Measurements from ENCODE around the gene CRTC3. TPM values are rescaled to one million over a fixed set of nuclear protein-coding genes. Genes with fewer than 3 reads are reported as not detected.

Gene CRTC3
- total and polyA plus RNA-seq, 2 of the 13 experiments (the other 11 are each of a cell fraction or from before 2014, with no cell fraction given): 8.4 to 11.8 TPM

DNA sequence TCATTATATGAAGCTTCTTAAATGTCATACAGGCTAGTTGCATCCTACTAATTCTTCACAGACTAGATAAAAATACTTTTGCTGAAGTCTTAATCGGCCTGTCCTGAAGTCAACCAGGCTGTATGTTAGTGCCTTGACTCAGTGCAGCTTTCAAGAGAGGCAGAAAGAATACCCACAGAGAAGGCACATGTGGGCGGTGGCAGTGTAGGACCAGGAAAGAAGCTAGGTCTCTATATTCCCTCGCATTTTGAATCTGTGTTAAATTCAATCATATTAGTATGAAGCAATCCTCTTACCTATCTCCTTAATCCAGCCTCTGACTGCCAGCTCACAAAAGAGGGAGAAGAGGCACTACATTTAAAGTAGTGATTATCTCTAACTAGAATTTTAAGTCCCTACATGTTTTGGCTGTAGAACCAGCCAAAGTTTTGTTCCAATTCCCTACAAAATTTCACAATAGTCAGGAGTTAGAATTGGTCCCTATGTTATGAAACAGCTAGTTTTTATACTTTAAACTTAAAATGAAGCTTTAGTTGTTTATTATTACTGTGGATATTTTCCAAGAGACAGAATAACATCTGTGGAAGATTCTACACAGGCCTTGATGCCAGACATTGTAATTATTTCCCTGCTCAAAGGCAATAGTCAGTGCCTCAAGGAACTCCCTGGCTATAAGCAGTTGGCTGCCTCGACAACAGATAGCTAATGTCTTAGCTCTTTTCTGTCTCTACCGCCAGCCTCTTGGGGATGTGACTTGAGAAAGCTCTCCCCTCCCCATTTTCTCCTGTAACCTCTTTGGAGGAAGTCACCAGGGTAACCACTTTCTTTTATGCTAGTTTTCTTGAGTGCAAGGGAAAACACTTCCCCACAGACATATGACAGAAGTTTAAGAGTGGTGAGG, 31.9 kb downstream of the CRTC3 start:
- Histone ChIP-seq H3K36me3 (replicated peaks in 1 of 2; ENCODE audit: control insufficient read depth in 1 of 2, insufficient read depth in 2 of 2, low read length in 2 of 2) (no peaks in the 10 kb centered on the region), H3K9ac (ENCODE audit: insufficient read depth, low read depth, low read length) (no peak overlapping the region), H3K4me2 (ENCODE audit: low read depth, low read length) (no peak overlapping the region), H3K27me3 (ENCODE audit: control insufficient read depth in 1 of 2, insufficient read depth in 2 of 2, low read length in 2 of 2) (no peaks in the 10 kb centered on the region), H3K9me3 (ENCODE audit: low read length) (no peaks in the 10 kb centered on the region), H2AFZ (ENCODE audit: low read length) (no peak overlapping the region), H3K27ac (ENCODE audit: extremely low read length, insufficient read depth, low read length) (no peak overlapping the region), H4K20me1 (ENCODE audit: insufficient read depth, low read length) (no peaks in the 10 kb centered on the region), H3K79me2 (ENCODE audit: insufficient read depth, low read length) (no peaks in the 10 kb centered on the region), H3K4me3 (replicated peaks in 1 of 3; ENCODE audit: insufficient read depth in 1 of 3, low read depth in 2 of 3, low read length in 3 of 3) (no peak overlapping the region), H3K4me1 (ENCODE audit: insufficient read depth, low read length) (peaks cover 61% of the 10 kb centered on the region)
- in situ Hi-C loops (cut with HindIII; ENCODE audit: extremely low pct_ligation_motif_present, low pct_unique_long_range_greater_than_20kb): no loop called here
- intact Hi-C loops (cut with micrococcal nuclease; ENCODE audit: unreplicated experiment): no loop called here
- no TSS peak for BruUV-seq (replicated peaks)
- WGBS (ENCODE audit: low lambda C conversion rate): 94% methylated on average over 5 of the region's 5 CpGs
- POLR2A ChIA-PET: no interaction called here
- DNase-seq (ENCODE audit: low spot score) (no peak), FAIRE-seq (no peak), ATAC-seq (no peak)
- CTCF ChIA-PET (ENCODE audit: low intra/inter-chr PET ratio, low total read pairs): no interaction called here
- no peak for TF ChIP-seq DMAP1 (CRISPR knock-in tag; IDR thresholded peaks at IDR 0.05)
- TF ChIP-seq CEBPB (IDR thresholded peaks at IDR 0.05; ENCODE audit: borderline replicate concordance, low read depth, low read length): 0 out of 2 replicates have a peak, but pooled peaks have one; percentile 7

DNA sequence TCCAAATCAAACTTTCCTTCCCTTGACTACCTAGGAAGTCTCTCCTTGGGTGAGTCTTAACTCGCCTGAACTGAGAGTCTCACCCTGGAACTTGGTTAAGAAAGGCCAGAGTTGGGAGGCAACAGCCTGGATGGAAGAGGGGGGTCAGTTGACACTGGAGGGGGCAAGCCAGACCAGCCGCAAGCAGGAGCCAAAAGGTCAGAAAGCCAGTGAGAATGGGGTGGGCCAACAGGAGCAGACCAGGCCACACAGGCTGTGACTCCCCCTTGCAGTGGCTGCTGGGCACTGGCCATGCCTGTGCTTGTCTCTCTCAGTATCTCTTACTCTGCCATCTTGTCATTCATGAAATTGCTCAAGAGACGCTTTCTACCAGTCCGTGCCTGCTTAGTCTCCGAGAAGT, 32.9 kb downstream of the CRTC3 start:
- POLR2A ChIA-PET: no interaction called here
- TF ChIP-seq NFRKB (IDR thresholded peaks at IDR 0.05) (no peak), NR2F1 (CRISPR knock-in tag; IDR thresholded peaks at IDR 0.05) (peak in 1 of 2 experiments; percentile 12; a peak in 1 of 4 replicates), ZBTB3 (CRISPR knock-in tag; IDR thresholded peaks at IDR 0.05; ENCODE audit: borderline replicate concordance, low read depth) (no peak), KDM5B (CRISPR knock-in tag; IDR thresholded peaks at IDR 0.05; ENCODE audit: borderline replicate concordance) (no peak), HDAC6 (IDR thresholded peaks at IDR 0.05; ENCODE audit: low read depth, low read length) (no peak), THAP11 (CRISPR knock-in tag; IDR thresholded peaks at IDR 0.05) (no peak), DNMT1 (CRISPR knock-in tag; IDR thresholded peaks at IDR 0.05) (no peak), SRSF4 (IDR thresholded peaks at IDR 0.05; ENCODE audit: low read depth, low read length, poor library complexity, severe bottlenecking) (no peak), GFI1 (CRISPR knock-in tag; IDR thresholded peaks at IDR 0.05; ENCODE audit: borderline replicate concordance) (no peak)
- TF ChIP-seq, protein P1, sequence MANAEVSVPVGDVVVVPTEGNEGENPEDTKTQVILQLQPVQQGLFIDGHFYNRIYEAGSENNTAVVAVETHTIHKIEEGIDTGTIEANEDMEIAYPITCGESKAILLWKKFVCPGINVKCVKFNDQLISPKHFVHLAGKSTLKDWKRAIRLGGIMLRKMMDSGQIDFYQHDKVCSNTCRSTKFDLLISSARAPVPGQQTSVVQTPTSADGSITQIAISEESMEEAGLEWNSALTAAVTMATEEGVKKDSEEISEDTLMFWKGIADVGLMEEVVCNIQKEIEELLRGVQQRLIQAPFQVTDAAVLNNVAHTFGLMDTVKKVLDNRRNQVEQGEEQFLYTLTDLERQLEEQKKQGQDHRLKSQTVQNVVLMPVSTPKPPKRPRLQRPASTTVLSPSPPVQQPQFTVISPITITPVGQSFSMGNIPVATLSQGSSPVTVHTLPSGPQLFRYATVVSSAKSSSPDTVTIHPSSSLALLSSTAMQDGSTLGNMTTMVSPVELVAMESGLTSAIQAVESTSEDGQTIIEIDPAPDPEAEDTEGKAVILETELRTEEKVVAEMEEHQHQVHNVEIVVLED (CRISPR knock-in tag; IDR thresholded peaks at IDR 0.05; ENCODE audit: borderline replicate concordance): no peak
- TF ChIP-seq, protein P2, sequence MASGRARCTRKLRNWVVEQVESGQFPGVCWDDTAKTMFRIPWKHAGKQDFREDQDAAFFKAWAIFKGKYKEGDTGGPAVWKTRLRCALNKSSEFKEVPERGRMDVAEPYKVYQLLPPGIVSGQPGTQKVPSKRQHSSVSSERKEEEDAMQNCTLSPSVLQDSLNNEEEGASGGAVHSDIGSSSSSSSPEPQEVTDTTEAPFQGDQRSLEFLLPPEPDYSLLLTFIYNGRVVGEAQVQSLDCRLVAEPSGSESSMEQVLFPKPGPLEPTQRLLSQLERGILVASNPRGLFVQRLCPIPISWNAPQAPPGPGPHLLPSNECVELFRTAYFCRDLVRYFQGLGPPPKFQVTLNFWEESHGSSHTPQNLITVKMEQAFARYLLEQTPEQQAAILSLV (CRISPR knock-in tag; IDR thresholded peaks at IDR 0.05; ENCODE audit: borderline replicate concordance): no peak

More for the DNA sequence above, 32.9 kb downstream of the CRTC3 start:
- Histone ChIP-seq H3K27me3 (ENCODE audit: control insufficient read depth in 1 of 2, insufficient read depth in 2 of 2, low read length in 2 of 2) (no peaks in the 10 kb centered on the region), H2AFZ (ENCODE audit: low read length) (no peak overlapping the region), H4K20me1 (ENCODE audit: insufficient read depth, low read length) (no peaks in the 10 kb centered on the region), H3K36me3 (replicated peaks in 1 of 2; ENCODE audit: control insufficient read depth in 1 of 2, insufficient read depth in 2 of 2, low read length in 2 of 2) (no peaks in the 10 kb centered on the region), H3K4me3 (replicated peaks in 1 of 3; ENCODE audit: insufficient read depth in 1 of 3, low read depth in 2 of 3, low read length in 3 of 3) (no peak overlapping the region), H3K9me3 (ENCODE audit: low read length) (no peaks in the 10 kb centered on the region), H3K9ac (ENCODE audit: insufficient read depth, low read depth, low read length) (no peak overlapping the region), H3K4me2 (ENCODE audit: low read depth, low read length) (no peak overlapping the region), H3K79me2 (ENCODE audit: insufficient read depth, low read length) (no peaks in the 10 kb centered on the region), H3K27ac (ENCODE audit: extremely low read length, insufficient read depth, low read length) (no peak overlapping the region), H3K4me1 (ENCODE audit: insufficient read depth, low read length) (peaks cover 53% of the 10 kb centered on the region)
- no peak for DNase-seq (ENCODE audit: low spot score)
- in situ Hi-C loops (cut with HindIII; ENCODE audit: extremely low pct_ligation_motif_present, low pct_unique_long_range_greater_than_20kb) (no loop called here), intact Hi-C loops (cut with micrococcal nuclease; ENCODE audit: unreplicated experiment) (no loop called here)
- CTCF ChIA-PET (ENCODE audit: low intra/inter-chr PET ratio, low total read pairs): no interaction called here
- WGBS (ENCODE audit: low lambda C conversion rate): 86% methylated on average over 5 of the region's 5 CpGs
- no peak for ATAC-seq
- no peak for FAIRE-seq
- BruUV-seq (replicated peaks): no TSS peak
